Bone marrow (tissue), 2 donors: ENCODE data around the gene ATL2.
"Not testable (repeated sequence)": the region's sequence is repeated elsewhere in the genome, so short reads cannot be mapped to it uniquely, and the experiment has no call there.

ENCODE experiments used
- DNase-seq, 2 donors: peaks; one replicate each; lab custom pipeline; 2025; lab: John Stamatoyannopoulos, UW

Gene ATL2

DNA sequence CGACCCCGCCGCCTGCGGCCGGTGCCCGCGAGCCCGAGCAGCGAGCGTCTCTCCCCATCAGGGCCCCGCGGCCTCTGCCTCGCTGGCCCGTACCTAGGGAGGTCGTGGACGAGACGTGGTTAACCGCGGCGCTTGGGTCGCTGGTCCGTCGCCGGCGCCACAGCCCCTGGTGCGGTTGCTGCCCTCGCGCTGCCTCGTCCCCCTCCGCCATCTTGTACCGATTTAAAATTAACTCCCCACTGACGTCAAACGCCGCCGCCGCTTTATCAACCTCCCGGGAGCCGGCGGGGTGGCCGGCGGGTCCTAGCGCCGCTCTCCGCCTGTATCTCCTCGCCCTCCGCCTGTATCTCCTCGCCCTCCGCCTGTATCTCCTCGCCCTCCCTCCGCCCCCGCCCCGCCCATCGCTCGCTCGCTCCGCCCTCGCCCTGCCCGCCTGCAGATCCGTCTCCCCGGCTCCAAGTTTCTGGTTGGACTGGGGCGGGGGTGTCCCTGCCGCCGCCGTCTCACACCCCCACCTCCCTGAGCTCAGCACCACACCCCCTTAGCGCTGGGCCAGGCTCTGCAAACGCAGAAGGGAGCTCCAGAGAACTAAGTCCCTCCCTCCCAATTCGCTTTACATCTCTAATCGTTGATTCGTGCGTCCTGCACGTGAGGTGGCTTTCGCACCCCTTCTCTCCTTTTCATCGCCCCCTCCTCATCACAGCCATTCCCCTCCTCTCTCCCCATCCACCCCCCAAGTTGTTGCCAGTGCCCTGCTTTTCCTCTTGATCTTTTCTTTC lies at the start of gene ATL2:
ATL2 (minus strand) TSS at position 224 of the 779 bp plus-strand sequence; CDS start at position 211, 13 bp downstream.
- DNase-seq: peak; percentile 76 to 94

DNA sequence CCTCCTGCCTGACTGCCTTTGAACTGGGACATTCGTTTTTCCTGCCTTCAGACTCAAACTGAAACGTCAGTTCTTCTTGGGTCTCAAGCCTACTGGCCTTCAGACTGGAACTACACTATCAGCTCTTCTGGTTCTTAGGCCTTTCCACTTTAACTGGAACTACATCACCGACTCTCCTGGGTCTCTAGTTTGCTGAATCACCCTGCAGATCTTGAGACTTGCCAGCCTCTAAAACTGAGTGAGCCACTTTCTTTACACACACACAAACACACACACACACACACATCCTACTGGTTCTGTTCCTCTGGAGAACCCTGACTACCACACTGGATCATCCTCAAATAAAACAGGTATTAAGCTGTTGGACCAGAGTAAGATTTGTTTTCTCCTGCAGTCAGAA lies 46.7 kb upstream of the ATL2 start:
- DNase-seq: no peak

DNA sequence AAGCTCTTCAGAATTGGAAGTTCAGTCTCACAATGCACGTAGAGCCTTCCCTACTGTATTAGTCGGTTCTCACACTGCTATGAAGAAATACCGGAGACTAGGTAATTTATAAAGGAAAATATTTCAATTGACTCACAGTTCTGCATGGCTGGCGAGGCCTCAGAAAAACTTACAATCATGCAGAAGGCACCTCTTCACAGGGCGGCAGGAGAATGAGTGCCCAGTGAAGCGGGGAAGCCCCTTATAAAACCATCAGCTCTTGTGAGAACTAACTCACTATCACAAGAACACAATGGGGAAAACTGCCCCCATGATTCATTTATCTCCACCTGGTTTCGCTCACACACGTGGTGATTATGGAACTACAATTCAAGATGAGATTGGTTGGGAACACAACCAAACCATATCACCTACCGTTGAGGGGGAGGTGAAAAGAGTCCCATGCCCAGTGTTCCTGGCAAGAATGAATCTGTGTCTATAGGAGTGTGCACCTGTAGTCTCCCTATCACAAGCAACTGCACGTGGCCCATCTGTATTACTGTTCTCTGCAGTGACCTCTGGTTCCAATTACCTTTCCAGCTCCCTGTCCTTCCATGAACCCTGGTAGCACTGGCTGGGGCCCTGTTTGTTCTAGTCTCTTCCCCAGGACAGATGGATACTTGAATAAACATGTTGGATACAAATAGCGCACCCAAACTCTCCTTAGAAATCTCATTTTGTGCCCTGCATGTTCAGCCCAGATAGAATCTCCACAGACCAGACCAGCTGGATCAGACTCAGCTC lies 44.4 kb upstream of the ATL2 start:
- no peak for DNase-seq

DNA sequence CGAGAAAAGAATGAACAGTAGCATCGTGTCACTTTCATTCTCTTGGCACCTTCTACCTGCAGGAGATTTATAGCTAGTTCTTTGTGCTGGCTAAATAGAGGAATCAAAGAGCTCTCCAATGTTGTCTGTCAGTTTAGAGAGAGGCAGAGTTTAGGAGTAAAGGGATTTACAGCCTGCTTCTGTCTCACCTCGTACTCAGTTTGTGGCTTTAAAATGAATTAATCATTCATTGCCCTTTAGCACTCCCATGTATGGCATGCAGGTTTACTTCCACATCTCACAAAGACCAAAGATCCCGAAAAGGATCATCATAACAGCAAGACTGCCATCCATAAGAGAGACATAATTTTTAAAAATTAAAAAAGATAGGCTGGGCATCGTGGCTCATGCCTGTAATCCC lies 42.4 kb upstream of the ATL2 start:
- DNase-seq: no peak

DNA sequence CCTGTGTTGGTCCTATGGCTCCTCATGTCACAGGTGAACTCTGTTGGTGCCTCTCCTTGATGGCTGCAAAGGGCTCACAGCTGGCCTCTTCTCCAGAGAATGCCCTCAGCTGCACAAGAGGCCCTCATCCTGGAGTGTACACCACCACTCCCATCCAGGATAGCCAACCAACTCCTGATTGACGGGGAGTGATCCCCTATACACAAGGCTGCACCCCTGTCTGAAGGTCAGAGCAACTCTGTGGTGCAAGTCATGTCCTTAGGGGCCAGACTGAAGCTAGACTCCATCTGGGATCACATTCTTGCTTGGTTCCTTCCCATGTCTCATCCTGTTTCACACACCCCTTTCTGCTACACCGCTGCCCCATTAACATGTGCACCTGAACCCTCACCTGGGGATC lies 41.7 kb upstream of the ATL2 start:
- no peak for DNase-seq

DNA sequence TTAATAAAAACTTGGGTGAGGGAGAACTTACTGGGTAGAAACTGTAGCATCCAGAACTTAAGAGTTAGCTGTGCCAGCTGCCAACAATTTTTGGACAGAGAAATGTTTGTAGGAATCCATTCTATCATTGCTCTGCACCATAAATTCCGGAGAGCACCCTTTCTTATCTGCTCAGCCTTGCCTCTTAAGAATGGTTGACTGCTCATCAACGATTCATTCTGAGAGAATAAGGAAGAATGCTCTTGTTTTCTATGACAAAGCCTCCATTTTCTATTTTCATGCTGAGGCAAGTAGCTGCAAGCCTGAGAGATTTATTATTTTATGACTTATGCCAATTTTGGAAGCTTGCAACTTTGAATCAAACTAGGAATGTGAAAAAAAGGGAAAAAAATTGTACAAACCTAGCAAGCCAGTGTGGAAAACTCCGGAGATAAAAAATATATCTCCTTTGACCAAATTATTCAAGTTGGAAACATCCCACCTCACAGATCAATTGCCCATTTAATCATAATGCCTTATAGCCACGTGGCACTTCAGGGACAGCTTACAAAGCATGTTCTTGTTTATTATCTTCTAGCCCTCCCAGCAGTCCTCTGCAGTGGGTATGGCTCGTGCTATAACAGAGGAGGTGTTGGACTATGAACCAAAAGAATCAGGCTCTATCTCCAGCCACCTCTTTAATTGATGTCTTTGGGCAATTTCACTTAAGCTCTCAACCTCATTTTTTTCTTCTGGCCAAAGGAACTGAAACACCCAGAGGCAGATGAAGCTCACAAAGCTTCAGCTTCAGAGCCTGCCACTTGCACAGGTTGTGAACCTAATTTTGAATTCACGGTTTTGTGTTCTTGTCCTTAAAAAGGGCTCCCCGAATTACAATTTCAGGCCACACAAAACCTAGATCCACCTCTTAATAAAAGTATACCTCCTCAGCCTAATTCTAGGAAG lies 40.9 kb upstream of the ATL2 start:
- no peak for DNase-seq

DNA sequence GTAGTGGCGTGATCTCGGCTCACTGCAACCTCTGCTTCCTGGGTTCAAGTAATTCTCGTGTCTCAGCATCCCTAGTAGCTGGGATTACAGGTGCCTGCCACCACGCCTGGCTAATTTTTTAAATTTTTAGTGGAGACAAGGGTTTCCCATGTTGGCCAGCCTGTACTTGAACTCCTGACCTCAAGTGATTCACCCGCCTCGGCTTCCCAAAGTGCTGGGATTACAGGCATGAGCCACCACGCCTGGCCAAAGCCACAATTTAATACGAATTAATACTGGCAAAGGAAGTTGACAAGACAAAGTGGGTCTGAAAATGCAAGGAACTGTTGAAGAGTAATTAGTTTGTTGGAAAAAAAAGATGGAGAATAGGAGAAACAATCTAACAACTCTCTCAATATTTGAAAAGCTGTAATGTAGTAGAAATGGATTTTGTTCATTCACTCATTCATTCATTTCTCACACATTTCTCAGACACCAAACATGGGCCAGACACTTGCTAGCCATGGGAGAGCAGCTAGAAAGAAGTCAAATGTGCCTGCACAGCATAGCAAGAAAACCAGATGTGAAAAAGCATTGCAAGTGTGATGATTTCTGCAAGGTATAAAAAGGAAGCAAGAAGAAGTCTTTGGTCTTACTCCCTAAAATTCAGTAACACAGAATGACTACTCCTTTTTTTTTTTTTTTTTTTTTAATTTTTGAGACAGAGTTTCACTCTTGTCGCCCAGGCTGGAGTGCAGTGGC lies 39.4 kb upstream of the ATL2 start:
- no peak for DNase-seq

DNA sequence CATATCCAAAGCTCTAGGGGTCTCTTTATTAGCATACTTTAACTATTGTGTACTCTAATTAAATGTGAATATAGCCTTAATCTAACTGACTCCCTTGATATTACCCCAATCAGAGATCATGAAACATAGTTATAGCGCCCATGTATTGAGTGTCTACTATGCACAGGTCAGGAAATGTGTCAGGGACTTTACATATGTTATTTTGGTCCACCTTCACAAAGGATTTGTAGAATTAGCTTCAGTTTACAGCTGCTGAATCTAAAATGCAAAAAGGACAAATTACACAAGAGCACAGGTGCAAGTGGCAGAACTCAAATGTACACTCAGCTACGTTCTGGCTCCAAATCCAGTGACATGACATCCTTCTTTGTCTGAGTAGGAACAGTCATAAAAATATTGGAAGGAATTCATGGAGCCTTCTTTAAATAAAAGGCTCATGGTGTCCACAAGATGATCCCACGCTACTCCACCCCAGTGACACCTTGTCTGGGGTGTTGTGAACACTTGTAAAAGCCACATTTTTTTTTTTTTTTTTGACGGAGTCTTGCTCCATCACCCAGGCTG lies 38.7 kb upstream of the ATL2 start:
- no peak for DNase-seq

DNA sequence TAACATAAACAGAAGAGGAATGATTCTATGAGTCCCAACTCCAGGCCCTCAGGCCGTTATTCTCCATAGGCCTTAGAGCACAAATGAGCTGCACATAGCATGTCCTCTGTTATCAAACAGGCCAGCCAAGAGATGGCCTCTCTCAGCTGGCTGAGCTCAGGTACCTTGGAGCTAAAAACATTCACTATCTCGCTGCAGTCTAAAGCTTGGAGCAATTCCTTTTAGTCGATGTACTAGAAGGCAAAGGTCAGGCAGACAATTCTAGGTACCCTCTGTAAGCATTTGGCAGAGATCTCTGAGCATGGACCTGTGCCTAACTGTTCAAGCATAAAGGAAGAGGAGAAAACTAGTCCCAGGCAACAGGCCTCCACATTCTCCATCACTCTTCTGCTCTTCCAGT lies 38.0 kb upstream of the ATL2 start:
- DNase-seq: no peak

DNA sequence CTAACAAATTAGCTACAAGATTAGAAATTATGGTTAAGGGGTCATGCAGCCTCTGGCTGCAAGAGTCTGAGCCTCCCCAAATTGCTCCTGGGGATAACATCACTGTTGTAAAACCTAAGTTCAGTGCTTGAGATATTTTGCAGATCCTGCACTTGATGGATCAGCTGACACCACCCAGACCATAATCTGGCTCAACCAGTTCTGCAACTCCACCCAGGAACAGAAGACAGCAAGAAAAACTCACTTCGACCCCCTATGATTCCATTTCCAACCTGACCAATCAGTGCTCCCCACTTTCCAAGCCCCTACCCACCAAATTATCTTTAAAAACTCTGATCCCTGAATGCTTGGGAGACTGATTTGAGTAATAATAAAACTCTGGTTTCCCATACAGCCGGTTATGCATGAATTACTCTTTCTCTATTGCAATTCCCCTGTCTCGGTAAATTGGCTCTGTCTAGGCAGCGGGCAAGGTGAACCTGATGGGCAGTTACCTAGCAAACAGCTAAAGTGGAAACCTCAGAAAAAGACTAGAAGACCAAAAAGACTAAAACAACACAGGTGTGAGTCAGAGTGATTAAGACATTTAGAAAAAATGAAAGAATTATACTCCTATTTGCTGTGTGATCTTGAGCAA lies 35.3 kb upstream of the ATL2 start:
- not testable (repeated sequence) for DNase-seq

DNA sequence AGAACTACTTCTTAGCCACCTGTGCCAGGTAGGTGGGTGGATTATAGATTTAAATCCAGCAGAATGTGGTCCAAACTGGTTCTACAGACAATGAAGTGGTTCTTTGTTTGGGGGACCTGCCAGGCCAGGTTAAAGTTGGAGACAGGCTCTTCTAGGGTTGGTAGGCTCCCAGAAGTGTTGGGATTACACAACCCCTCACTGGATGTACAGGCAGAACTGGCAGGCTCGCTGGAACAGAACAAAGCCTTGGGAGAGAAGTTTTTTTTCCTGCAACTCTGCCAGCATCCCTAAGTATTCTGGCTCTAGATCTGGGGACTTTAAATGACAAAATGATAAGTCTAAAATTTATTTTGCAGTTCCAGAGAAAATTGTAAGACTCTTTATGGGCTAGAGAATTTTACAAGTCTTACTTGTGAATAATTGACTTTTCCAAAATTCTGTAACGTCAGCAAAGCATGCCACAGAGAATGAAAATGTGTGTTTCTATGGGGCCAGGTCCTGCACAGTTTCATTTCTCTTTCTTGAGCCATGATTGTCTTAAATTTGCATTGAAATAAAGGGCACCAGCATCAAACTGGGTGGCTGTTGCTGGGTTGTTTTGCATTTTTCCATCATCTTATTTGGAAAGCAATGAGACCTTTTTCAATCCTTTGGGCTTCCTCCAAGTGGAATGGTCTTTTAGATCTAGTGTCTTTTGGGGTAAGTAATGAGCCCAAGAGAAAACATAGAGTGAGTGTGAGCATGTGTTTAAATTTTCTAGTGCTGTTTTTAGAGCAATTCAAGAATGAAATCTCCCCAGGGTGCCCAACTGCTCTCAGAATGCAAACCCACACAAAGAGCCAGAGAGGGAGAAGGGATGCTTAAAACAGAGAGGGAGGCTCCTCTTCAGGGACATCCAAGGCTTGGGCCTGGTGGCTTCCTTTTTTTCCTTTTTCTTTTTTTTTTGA lies 32.4 kb upstream of the ATL2 start:
- no peak for DNase-seq

DNA sequence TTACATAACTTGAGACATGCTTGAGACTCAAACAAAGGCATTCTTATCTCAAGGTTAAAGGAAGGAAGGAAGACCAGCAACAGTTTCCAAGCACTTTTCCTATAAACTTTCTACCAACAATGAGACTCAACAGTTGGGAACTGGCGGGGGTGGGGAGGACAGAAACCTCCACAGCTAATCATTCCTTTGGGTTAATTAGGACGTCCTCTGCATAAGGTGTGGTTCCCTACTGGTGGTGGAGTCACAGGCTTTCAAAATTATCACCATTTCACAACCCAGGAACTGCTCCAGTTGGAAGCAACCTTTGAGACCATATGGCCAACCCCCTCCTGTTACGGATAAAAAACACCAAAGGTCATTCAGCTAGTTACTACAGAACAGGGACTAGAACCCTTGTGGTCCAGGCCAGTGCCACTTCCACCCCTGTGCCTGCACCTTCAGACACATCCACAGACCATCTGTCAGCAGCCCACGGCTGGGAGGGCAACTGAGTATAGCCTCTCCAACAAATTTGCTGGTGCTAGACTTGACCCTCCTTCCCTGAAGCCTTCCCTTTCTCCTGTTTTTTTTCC lies 30.1 kb upstream of the ATL2 start:
- no peak for DNase-seq

DNA sequence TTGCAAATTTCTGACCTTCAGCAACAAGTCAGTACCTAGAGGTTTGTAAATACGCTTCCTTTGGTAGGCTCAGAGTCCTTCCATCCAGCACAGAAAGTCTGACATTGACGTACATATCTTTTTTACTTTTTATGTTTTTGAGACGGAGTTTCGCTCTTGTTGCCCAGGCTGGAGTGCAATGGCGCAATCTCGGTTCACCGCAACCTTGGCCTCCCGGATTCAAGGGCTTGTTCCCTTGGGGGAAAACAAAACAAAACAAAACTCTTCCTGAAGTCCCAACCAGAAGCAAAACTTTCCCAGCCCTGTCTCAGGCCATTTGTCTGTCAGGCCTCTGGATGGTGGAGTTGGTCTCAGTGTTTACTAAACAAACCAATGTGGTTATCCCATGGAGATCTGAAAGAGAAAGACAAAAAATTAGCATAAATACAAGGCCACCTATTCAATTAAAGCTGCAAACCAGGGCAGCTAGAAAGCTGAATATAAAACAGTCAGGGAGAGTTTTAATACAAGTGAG lies 29.6 kb upstream of the ATL2 start:
- no peak for DNase-seq

DNA sequence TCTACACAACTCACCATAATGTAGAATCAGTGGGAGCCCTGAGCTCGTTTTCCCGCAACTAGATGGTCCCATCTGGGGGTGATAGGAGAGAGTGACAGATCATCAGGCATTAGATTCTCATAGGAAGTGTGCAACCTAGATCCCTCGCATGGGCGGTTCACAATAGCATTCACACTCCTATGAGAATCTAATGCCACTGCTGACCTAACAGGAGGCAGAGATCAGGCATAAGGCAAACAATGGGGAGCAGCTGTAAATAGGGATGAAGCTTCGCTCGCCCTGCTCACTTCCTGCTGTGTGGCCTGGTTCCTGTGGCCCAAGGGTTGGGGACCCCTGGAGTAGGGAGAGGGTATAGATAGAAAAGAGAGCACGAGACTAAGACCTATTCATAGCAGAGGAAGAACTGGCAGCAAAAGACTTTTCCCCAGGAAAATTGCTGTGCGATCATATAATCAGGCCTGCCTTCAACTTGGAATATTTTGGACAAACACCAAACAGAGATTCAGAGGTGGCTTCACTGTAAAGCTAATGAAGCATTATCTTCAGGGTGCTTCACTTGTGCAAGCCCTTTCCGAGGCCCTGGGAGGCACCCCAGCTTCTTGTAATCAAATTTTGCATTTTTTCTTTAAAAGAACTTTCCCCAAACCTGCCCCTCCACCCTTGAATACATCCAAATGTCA lies 29.0 kb upstream of the ATL2 start:
- DNase-seq: no peak

DNA sequence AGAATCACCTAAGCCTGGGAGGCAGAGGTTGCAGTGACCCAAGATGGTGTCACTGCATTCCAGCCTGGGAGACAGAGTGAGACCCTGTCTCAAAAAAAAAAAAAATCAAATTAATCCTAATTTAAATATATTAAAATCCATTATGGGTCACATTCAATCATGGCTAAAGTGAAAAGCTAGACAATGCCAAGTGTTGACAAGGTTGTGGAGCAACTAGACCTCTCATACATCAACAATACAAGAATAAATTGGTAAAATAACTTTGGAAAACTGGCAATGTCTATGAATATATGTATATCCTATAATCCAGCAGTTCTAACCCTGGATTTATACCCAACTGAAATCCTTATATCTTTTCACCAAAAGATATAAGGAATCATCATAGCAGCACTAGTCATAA lies 23.4 kb upstream of the ATL2 start:
- no peak for DNase-seq

DNA sequence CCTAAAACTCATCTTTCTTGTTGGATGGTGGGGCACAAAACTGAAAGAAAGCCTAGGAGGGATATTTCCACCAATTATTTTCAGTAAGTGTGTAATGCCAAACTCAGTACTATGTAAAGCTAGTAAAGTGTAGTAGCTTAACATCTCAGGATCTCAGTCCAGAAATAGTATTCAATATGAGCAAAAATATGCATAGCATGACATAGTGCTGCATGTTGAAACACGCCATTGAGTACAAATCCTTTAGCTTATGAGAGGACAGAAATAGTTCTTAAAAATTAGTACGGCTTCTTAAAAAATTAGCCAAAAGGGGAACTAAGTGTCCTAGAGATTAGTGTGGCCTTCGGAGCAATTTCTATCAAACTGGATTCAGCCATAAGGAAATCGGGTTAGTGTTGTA lies 21.7 kb upstream of the ATL2 start:
- no peak for DNase-seq

DNA sequence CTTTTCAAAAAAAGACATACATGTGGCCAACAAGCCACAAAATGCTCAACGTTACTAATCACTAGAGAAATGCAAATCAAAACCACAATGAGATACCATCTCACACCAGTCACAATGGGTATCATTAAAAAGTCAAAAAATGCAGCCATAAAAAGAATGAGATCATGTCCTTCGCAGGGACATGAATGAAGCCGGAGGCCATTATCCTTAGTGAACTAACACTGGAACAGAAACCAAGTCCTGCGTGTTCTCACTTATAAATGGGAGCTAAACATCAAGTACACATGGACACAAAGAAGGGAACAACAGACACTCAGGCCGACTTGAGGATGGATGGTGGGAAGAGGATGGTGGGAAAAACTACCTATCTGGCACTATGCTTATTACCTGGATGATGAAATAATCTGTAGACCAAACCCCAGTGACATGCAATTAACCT lies 17.8 kb upstream of the ATL2 start:
- no peak for DNase-seq

DNA sequence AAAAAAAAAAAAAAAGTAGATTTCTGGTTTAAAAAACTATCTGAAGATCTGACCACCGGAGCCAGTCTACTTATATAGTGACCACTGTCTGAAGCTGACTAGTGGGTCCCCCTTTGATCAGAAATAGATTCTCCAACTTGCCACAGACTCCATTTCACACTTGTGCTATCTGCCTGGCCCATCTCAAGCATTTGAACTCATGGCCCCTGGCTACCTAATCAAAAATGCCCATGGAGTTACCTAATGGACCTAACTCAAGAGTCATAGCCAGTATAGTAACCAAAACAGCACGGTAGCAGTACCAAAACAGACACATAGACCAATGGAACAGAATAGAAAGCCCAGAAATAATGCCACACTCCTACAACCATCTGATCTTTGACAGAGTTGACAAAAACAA lies 17.0 kb upstream of the ATL2 start:
- DNase-seq: no peak
